ENCODE results near the gene FHL2. TPM values are rescaled to one million over a fixed set of nuclear protein-coding genes. Genes with fewer than 3 reads are reported as not detected.

FHL2 gene
- polyA plus RNA-seq, 1 donor (not counting 4 experiments of a cell fraction or from before 2014, with no cell fraction given) = 132 TPM

- no peak for TF ChIP-seq CTCF (optimal IDR thresholded peaks at IDR 0.05 in 1 of 3, IDR thresholded peaks at IDR 0.05 in 1 of 3, conservative IDR thresholded peaks at IDR 0.05 in 1 of 3; ENCODE audit: extremely low read depth in 1 of 3, insufficient read depth in 2 of 3, low read length in 3 of 3)
- no peak for TF ChIP-seq EZH2 (IDR thresholded peaks at IDR 0.05; ENCODE audit: low read length)
- H3K79me2 ChIP-seq (ENCODE audit: control insufficient read depth, insufficient read depth, low read length) = no peaks in the 10 kb centered on the region
- no peaks in the 10 kb centered on the region for H3K9me3 ChIP-seq (ENCODE audit: control insufficient read depth, low read depth, low read length)
- no peaks in the 10 kb centered on the region for H3K9me1 ChIP-seq (ENCODE audit: control insufficient read depth, extremely low read depth, insufficient read depth, low read length)
- no peak overlapping the region for H3K4me2 ChIP-seq (ENCODE audit: control insufficient read depth, extremely low read depth, insufficient read depth, low read depth, low read length)
- no peak overlapping the region for H3K9ac ChIP-seq (ENCODE audit: control insufficient read depth, extremely low read depth, insufficient read depth, low read length)
- H3K27ac ChIP-seq (ENCODE audit: control insufficient read depth, insufficient read depth, low read length) = no peak overlapping the region
- peak overlapping the region; percentile 21 for H2AFZ ChIP-seq (ENCODE audit: control insufficient read depth, low read length)
- dilution Hi-C loops (cut with MboI; ENCODE audit: extremely low pct_ligation_motif_present, low sequenced_read_pairs) = no loop called here
- H3K27me3 ChIP-seq (ENCODE audit: control insufficient read depth, extremely low read depth, insufficient read depth, low read length) = no peaks in the 10 kb centered on the region
- peaks cover 15% of the 10 kb centered on the region for H3K4me1 ChIP-seq (ENCODE audit: control insufficient read depth, extremely low read depth, insufficient read depth, low read length)
- DNase-seq (ENCODE audit: low read depth, low spot score) (no peak), FAIRE-seq (no peak)
- no peak overlapping the region for H3K4me3 ChIP-seq (ENCODE audit: control insufficient read depth in 2 of 3, extremely low read depth in 1 of 3, insufficient read depth in 2 of 3, low read depth in 1 of 3, low read length in 3 of 3)
- H3K36me3 ChIP-seq (ENCODE audit: control insufficient read depth in 2 of 2, extremely low read depth in 1 of 2, insufficient read depth in 2 of 2, low read length in 2 of 2) = no peaks in the 10 kb centered on the region
- no peaks in the 10 kb centered on the region for H4K20me1 ChIP-seq (ENCODE audit: control insufficient read depth, extremely low read depth, insufficient read depth, low read length)
These were observed 33.2 kb upstream of the FHL2 start for GRCh38 chr2:105432044-105432399.

DNA sequence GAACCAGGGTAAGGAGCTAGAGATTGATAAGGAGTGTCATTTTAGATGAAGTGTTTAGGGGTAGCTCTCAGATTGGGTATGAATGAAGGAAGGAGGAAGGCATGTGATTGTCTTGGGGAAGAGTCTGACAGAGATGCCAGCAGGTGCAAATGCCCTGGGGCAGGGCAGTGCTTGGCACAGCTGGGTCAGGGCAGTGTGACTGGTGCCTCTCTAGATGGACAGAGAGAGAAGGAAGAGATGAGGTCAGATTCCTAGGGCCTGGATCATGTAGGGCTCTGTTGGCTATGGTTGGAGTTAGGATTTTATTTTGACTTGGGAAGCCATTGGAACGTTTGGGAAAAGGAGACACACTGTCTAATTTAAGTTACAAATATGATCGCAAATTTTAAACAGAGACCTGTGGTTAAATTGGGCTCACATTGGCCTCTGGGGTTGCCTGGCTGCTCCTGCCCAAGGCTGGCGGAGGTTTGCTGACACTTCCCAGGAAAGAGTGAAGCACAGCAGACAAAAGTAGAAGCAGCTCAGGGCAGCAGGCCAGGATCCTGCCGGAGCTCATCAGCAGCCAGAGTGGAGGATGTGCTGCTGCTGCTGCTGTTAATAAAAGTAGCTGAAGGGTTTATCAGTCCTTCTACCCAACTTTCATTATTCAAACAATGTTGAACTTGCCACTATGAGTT, 32.7 kb upstream of the FHL2 start:
- no peaks in the 10 kb centered on the region for H3K27me3 ChIP-seq (ENCODE audit: control insufficient read depth, extremely low read depth, insufficient read depth, low read length)
- TF ChIP-seq EZH2 (IDR thresholded peaks at IDR 0.05; ENCODE audit: low read length) (no peak), CTCF (optimal IDR thresholded peaks at IDR 0.05 in 1 of 3, IDR thresholded peaks at IDR 0.05 in 1 of 3, conservative IDR thresholded peaks at IDR 0.05 in 1 of 3; ENCODE audit: extremely low read depth in 1 of 3, insufficient read depth in 2 of 3, low read length in 3 of 3) (no peak)
- no peak for FAIRE-seq

More for the DNA sequence above, 32.7 kb upstream of the FHL2 start:
- Histone ChIP-seq H3K79me2 (ENCODE audit: control insufficient read depth, insufficient read depth, low read length) (no peaks in the 10 kb centered on the region), H3K36me3 (ENCODE audit: control insufficient read depth in 2 of 2, extremely low read depth in 1 of 2, insufficient read depth in 2 of 2, low read length in 2 of 2) (no peaks in the 10 kb centered on the region), H4K20me1 (ENCODE audit: control insufficient read depth, extremely low read depth, insufficient read depth, low read length) (no peaks in the 10 kb centered on the region), H3K4me1 (ENCODE audit: control insufficient read depth, extremely low read depth, insufficient read depth, low read length) (peaks cover 18% of the 10 kb centered on the region), H3K27ac (ENCODE audit: control insufficient read depth, insufficient read depth, low read length) (no peak overlapping the region), H3K9me3 (ENCODE audit: control insufficient read depth, low read depth, low read length) (no peaks in the 10 kb centered on the region), H3K4me2 (ENCODE audit: control insufficient read depth, extremely low read depth, insufficient read depth, low read depth, low read length) (no peak overlapping the region), H3K9me1 (ENCODE audit: control insufficient read depth, extremely low read depth, insufficient read depth, low read length) (no peaks in the 10 kb centered on the region), H2AFZ (ENCODE audit: control insufficient read depth, low read length) (no peak overlapping the region), H3K9ac (ENCODE audit: control insufficient read depth, extremely low read depth, insufficient read depth, low read length) (no peak overlapping the region), H3K4me3 (ENCODE audit: control insufficient read depth in 2 of 3, extremely low read depth in 1 of 3, insufficient read depth in 2 of 3, low read depth in 1 of 3, low read length in 3 of 3) (no peak overlapping the region)
- no peak for DNase-seq (ENCODE audit: low read depth, low spot score)
- dilution Hi-C loops (cut with MboI; ENCODE audit: extremely low pct_ligation_motif_present, low sequenced_read_pairs) = no loop called here
